Measurements from ENCODE around the gene CCDC192.
A peak's percentile ranks its signal among the peaks of the same experiment; 100 is the strongest.
"Not testable (repeated sequence)": the region's sequence is repeated elsewhere in the genome, so short reads cannot be mapped to it uniquely, and the experiment has no call there.

The CCDC192 gene

GRCh38 chr5:127838661-127839060 is 135.5 kb downstream of the CCDC192 start:
- no peaks in the 10 kb centered on the region for H3K36me3 ChIP-seq (ENCODE audit: control insufficient read depth in 2 of 2, insufficient read depth in 2 of 2, low read length in 2 of 2)
- peaks cover 4 to 15% of the 10 kb centered on the region in 2 donors for H3K4me1 ChIP-seq (ENCODE audit: control insufficient read depth in 2 of 2, insufficient read depth in 2 of 2, low read length in 2 of 2)
- H3K27ac ChIP-seq (ENCODE audit: low read depth in 2 of 2, low read length in 2 of 2) = no peak overlapping the region
- H3K27me3 ChIP-seq (ENCODE audit: control insufficient read depth in 2 of 2, insufficient read depth in 2 of 2, low read length in 2 of 2) = no peaks in the 10 kb centered on the region
- no peak overlapping the region for H3K9ac ChIP-seq (ENCODE audit: low read depth in 1 of 2, low read length in 2 of 2)
- no peak overlapping the region for H3K4me3 ChIP-seq (ENCODE audit: low read length in 2 of 2)
- no peaks in the 10 kb centered on the region for H3K9me3 ChIP-seq (ENCODE audit: control insufficient read depth in 2 of 2, low read length in 2 of 2)

DNA sequence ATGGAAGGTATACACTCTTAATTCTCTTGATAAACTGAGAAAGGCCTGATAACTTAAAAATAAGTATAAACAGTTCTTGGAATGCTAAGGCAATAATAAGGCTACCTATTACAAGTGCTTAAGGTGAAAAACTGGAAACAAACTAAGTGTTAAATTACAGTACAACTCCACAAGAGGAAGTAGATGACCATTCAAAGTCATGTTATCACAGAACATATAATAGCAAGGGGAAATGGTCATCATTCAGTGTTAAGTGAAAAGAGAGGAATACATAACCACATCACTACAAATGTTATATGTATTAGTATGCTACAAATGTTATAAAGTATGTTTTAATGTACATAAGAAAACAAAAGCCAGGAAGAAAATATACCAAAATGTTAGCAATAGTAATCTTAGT is 135.9 kb downstream of the CCDC192 start:
- H3K36me3 ChIP-seq (ENCODE audit: control insufficient read depth in 2 of 2, insufficient read depth in 2 of 2, low read length in 2 of 2) = no peaks in the 10 kb centered on the region
- H3K4me3 ChIP-seq (ENCODE audit: low read length in 2 of 2) = no peak overlapping the region
- peaks cover 4 to 11% of the 10 kb centered on the region in 2 donors for H3K4me1 ChIP-seq (ENCODE audit: control insufficient read depth in 2 of 2, insufficient read depth in 2 of 2, low read length in 2 of 2)
- H3K9ac ChIP-seq (ENCODE audit: low read depth in 1 of 2, low read length in 2 of 2) = no peak overlapping the region
- H3K9me3 ChIP-seq (ENCODE audit: control insufficient read depth in 2 of 2, low read length in 2 of 2) = no peaks in the 10 kb centered on the region
- no peak overlapping the region for H3K27ac ChIP-seq (ENCODE audit: low read depth in 2 of 2, low read length in 2 of 2)
- H3K27me3 ChIP-seq (ENCODE audit: control insufficient read depth in 2 of 2, insufficient read depth in 2 of 2, low read length in 2 of 2) = no peaks in the 10 kb centered on the region

DNA sequence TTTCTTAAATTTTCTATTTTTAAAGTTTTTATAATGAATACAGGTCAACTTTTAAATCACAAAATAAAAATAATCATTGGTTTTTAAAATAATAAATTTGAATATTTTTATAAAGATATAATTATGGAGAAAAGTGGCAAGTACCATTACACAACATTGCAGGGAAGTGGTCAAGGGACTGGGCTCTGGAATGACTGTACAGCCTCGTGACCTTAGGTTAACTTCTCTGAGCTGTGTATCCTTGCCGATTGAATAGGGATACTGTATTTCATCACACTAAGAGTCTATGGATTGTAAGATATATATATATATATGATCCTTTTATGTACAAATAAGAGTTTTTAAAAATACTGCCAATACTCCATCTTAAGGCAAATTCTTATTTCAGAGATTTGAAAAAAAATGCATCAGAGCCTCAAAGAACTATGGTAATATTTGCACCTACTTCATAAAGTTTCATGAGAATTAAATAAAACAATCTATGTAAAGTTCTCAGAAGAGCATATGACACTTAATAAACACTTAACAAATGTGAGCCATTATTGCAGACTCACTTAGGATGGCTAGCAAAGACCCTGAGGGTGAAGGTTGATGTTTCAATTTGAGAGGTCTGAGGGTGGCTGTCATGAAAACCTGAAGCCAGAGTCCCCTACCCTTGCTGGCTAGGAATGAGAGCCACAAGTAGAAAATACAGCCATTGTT is 136.5 kb downstream of the CCDC192 start:
- Histone ChIP-seq H3K9me3 (ENCODE audit: control insufficient read depth in 2 of 2, low read length in 2 of 2) (no peaks in the 10 kb centered on the region), H3K9ac (ENCODE audit: low read depth in 1 of 2, low read length in 2 of 2) (no peak overlapping the region), H3K27ac (ENCODE audit: low read depth in 2 of 2, low read length in 2 of 2) (no peak overlapping the region), H3K36me3 (ENCODE audit: control insufficient read depth in 2 of 2, insufficient read depth in 2 of 2, low read length in 2 of 2) (no peaks in the 10 kb centered on the region), H3K4me3 (ENCODE audit: low read length in 2 of 2) (no peak overlapping the region), H3K4me1 (ENCODE audit: control insufficient read depth in 2 of 2, insufficient read depth in 2 of 2, low read length in 2 of 2) (peaks cover 6 to 16% of the 10 kb centered on the region in 2 donors), H3K27me3 (ENCODE audit: control insufficient read depth in 2 of 2, insufficient read depth in 2 of 2, low read length in 2 of 2) (no peaks in the 10 kb centered on the region)

- no peaks in the 10 kb centered on the region for H3K36me3 ChIP-seq (ENCODE audit: control insufficient read depth in 2 of 2, insufficient read depth in 2 of 2, low read length in 2 of 2)
- no peaks in the 10 kb centered on the region for H3K27me3 ChIP-seq (ENCODE audit: control insufficient read depth in 2 of 2, insufficient read depth in 2 of 2, low read length in 2 of 2)
- no peak overlapping the region for H3K27ac ChIP-seq (ENCODE audit: low read depth in 2 of 2, low read length in 2 of 2)
- no peak overlapping the region for H3K4me3 ChIP-seq (ENCODE audit: low read length in 2 of 2)
- H3K9me3 ChIP-seq (ENCODE audit: control insufficient read depth in 2 of 2, low read length in 2 of 2) = no peaks in the 10 kb centered on the region
- H3K9ac ChIP-seq (ENCODE audit: low read depth in 1 of 2, low read length in 2 of 2) = no peak overlapping the region
- H3K4me1 ChIP-seq (ENCODE audit: control insufficient read depth in 2 of 2, insufficient read depth in 2 of 2, low read length in 2 of 2) = peaks cover 6 to 20% of the 10 kb centered on the region in 2 donors
Measured at GRCh38 chr5:127840198-127840524, 137.0 kb downstream of the CCDC192 start.

GRCh38 chr5:127840809-127841208 is 137.6 kb downstream of the CCDC192 start:
- no peaks in the 10 kb centered on the region for H3K9me3 ChIP-seq (ENCODE audit: control insufficient read depth in 2 of 2, low read length in 2 of 2)
- H3K4me1 ChIP-seq (ENCODE audit: control insufficient read depth in 2 of 2, insufficient read depth in 2 of 2, low read length in 2 of 2) = peaks cover 6 to 20% of the 10 kb centered on the region in 2 donors
- no peaks in the 10 kb centered on the region for H3K36me3 ChIP-seq (ENCODE audit: control insufficient read depth in 2 of 2, insufficient read depth in 2 of 2, low read length in 2 of 2)
- no peak overlapping the region for H3K27ac ChIP-seq (ENCODE audit: low read depth in 2 of 2, low read length in 2 of 2)
- no peaks in the 10 kb centered on the region for H3K27me3 ChIP-seq (ENCODE audit: control insufficient read depth in 2 of 2, insufficient read depth in 2 of 2, low read length in 2 of 2)
- H3K9ac ChIP-seq (ENCODE audit: low read depth in 1 of 2, low read length in 2 of 2) = no peak overlapping the region
- H3K4me3 ChIP-seq (ENCODE audit: low read length in 2 of 2) = no peak overlapping the region

DNA sequence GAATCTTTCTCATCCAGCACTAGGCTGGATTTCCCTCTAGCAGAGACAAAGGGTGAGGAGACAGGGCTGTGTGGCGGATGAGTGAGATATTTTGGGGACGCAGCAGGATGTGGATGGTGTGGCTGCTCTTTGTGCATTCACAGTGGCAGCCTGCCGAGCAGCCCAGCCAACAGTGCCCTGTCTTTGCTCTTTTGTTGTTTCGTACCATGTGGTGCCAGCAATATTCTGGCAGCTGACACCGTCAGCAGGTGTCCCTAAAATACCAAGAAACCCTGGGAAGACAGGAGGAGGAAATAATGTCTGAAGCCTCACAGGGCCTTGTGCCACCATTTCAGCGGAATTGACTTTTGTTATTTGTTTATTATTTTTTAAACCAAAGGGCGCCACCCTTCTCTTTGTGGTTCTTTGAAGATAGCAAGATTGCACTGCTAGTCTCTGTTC is 141.4 kb downstream of the CCDC192 start:
- Histone ChIP-seq H3K4me3 (ENCODE audit: low read length in 2 of 2) (no peak overlapping the region), H3K9ac (ENCODE audit: low read depth in 1 of 2, low read length in 2 of 2) (no peak overlapping the region), H3K4me1 (ENCODE audit: control insufficient read depth in 2 of 2, insufficient read depth in 2 of 2, low read length in 2 of 2) (peaks cover 13 to 36% of the 10 kb centered on the region in 2 donors), H3K9me3 (ENCODE audit: control insufficient read depth in 2 of 2, low read length in 2 of 2) (no peaks in the 10 kb centered on the region), H3K27me3 (ENCODE audit: control insufficient read depth in 2 of 2, insufficient read depth in 2 of 2, low read length in 2 of 2) (no peaks in the 10 kb centered on the region), H3K36me3 (ENCODE audit: control insufficient read depth in 2 of 2, insufficient read depth in 2 of 2, low read length in 2 of 2) (no peaks in the 10 kb centered on the region), H3K27ac (ENCODE audit: low read depth in 2 of 2, low read length in 2 of 2) (peak overlapping the region in 1 of 2 donors; percentile 3)

DNA sequence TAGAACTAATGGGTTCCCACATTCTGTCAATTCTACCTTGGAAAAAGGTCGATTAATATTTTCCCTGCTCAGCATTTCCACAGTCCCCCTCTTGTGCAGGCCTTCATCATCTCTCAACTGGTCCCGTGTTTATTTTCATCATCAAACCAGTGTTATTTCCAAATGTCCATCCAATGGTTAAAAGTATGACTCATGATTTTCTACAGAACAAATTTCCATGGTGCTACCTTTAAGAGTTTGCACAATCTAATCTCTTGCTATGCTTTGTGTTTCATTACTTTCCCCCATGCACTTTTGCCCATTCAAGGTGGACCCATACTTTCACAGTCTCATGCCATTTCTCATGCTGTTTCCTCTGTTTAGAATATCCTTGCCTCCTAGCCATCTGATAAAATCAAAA is 143.7 kb downstream of the CCDC192 start:
- Histone ChIP-seq H3K27me3 (ENCODE audit: control insufficient read depth in 2 of 2, insufficient read depth in 2 of 2, low read length in 2 of 2) (no peaks in the 10 kb centered on the region), H3K36me3 (ENCODE audit: control insufficient read depth in 2 of 2, insufficient read depth in 2 of 2, low read length in 2 of 2) (no peaks in the 10 kb centered on the region), H3K4me1 (ENCODE audit: control insufficient read depth in 2 of 2, insufficient read depth in 2 of 2, low read length in 2 of 2) (peaks cover 15 to 28% of the 10 kb centered on the region in 2 donors), H3K4me3 (ENCODE audit: low read length in 2 of 2) (no peak overlapping the region), H3K9ac (ENCODE audit: low read depth in 1 of 2, low read length in 2 of 2) (no peak overlapping the region), H3K9me3 (ENCODE audit: control insufficient read depth in 2 of 2, low read length in 2 of 2) (no peaks in the 10 kb centered on the region), H3K27ac (ENCODE audit: low read depth in 2 of 2, low read length in 2 of 2) (no peak overlapping the region)

GRCh38 chr5:127847641-127848040 is 144.4 kb downstream of the CCDC192 start:
- H3K27ac ChIP-seq (ENCODE audit: low read depth in 2 of 2, low read length in 2 of 2) = peak overlapping the region; percentile 43 to 73
- peaks cover 19 to 32% of the 10 kb centered on the region in 2 donors for H3K4me1 ChIP-seq (ENCODE audit: control insufficient read depth in 2 of 2, insufficient read depth in 2 of 2, low read length in 2 of 2)
- H3K9ac ChIP-seq (ENCODE audit: low read depth in 1 of 2, low read length in 2 of 2); H3K27me3 ChIP-seq (ENCODE audit: control insufficient read depth in 2 of 2, insufficient read depth in 2 of 2, low read length in 2 of 2); H3K36me3 ChIP-seq (ENCODE audit: control insufficient read depth in 2 of 2, insufficient read depth in 2 of 2, low read length in 2 of 2); H3K9me3 ChIP-seq (ENCODE audit: control insufficient read depth in 2 of 2, low read length in 2 of 2); H3K4me3 ChIP-seq (ENCODE audit: low read length in 2 of 2): not testable (repeated sequence)

DNA sequence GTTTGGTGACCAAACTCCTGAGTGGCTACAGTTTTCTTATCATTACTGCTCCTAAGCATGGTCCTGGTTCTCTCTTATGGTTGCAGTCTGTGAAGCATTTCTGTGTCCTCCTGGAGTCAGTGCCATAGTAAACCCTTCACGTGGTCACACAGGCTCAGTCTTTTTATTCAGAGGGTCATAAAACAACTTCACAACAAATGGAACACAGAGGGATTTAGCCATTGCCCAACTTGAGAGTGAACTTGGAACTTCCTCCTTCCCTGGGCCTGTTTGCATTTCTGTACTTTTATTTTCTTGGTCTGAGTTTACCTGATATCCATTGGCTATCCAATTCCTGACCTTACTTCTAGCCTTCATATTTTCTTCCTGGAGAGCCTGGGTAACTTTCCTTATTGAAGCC is 144.9 kb downstream of the CCDC192 start:
- no peak overlapping the region for H3K4me3 ChIP-seq (ENCODE audit: low read length in 2 of 2)
- peaks cover 19 to 32% of the 10 kb centered on the region in 2 donors for H3K4me1 ChIP-seq (ENCODE audit: control insufficient read depth in 2 of 2, insufficient read depth in 2 of 2, low read length in 2 of 2)
- H3K9ac ChIP-seq (ENCODE audit: low read depth in 1 of 2, low read length in 2 of 2) = peak overlapping the region in 1 of 2 donors; percentile 45
- H3K27me3 ChIP-seq (ENCODE audit: control insufficient read depth in 2 of 2, insufficient read depth in 2 of 2, low read length in 2 of 2) = no peaks in the 10 kb centered on the region
- H3K36me3 ChIP-seq (ENCODE audit: control insufficient read depth in 2 of 2, insufficient read depth in 2 of 2, low read length in 2 of 2) = no peaks in the 10 kb centered on the region
- H3K9me3 ChIP-seq (ENCODE audit: control insufficient read depth in 2 of 2, low read length in 2 of 2) = no peaks in the 10 kb centered on the region
- H3K27ac ChIP-seq (ENCODE audit: low read depth in 2 of 2, low read length in 2 of 2) = peak overlapping the region; percentile 43 to 73

DNA sequence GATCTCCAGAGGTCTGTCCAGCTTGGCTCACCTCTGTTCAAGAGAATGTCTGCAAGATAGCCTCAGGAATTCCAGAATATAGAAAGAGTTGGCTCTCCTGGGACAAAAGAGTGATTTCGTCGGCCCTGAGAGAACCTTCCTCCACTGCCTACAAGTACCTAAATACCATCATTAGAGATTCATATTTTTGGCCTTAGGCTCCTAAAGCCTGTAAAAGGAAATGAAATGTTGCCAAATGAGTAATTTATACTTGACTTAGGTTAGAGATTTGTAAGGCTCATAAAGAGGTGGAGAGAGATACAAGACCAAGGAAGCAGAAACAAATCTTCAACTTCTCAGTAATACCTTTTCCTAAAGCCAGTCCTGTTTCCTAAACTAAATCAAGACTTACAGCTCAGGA is 146.2 kb downstream of the CCDC192 start:
- peaks cover 19 to 30% of the 10 kb centered on the region in 2 donors for H3K4me1 ChIP-seq (ENCODE audit: control insufficient read depth in 2 of 2, insufficient read depth in 2 of 2, low read length in 2 of 2)
- no peaks in the 10 kb centered on the region for H3K27me3 ChIP-seq (ENCODE audit: control insufficient read depth in 2 of 2, insufficient read depth in 2 of 2, low read length in 2 of 2)
- no peaks in the 10 kb centered on the region for H3K9me3 ChIP-seq (ENCODE audit: control insufficient read depth in 2 of 2, low read length in 2 of 2)
- no peak overlapping the region for H3K9ac ChIP-seq (ENCODE audit: low read depth in 1 of 2, low read length in 2 of 2)
- H3K36me3 ChIP-seq (ENCODE audit: control insufficient read depth in 2 of 2, insufficient read depth in 2 of 2, low read length in 2 of 2) = no peaks in the 10 kb centered on the region
- H3K4me3 ChIP-seq (ENCODE audit: low read length in 2 of 2) = no peak overlapping the region
- H3K27ac ChIP-seq (ENCODE audit: low read depth in 2 of 2, low read length in 2 of 2) = peak overlapping the region; percentile 38 to 70

All from mucosa of rectum (tissue), 2 donors.